MM.1S (cell line): ENCODE results near the gene FNTB.

Experiments used
- DNase-seq: peaks from one replicate; pipeline ENCODE4 v3.0.0-alpha.2; 2015
- H2AFZ ChIP-seq: fragments of 300-600 bp; sonication (generic); 2 replicates; pipeline ENCODE4 v1.6.0; 2016; ENCODE audit warnings: antibody characterized with exemption, low read length
- H3F3A ChIP-seq: fragments of 300-600 bp; sonication (generic); 2 replicates; pipeline ENCODE4 v1.6.1; 2016; ENCODE audit warnings: mild to moderate bottlenecking, antibody characterized with exemption, low read length, moderate library complexity, mixed read lengths; ENCODE audit not compliant: insufficient read depth
- H3K27ac ChIP-seq: fragments of 300-600 bp; sonication (generic); 2 replicates; pipeline ENCODE4 v1.5.1; 2016; ENCODE audit warnings: mild to moderate bottlenecking, low read length
- H3K27me3 ChIP-seq: fragments of 300-600 bp; sonication (generic); replicated peaks from 2 replicates; pipeline ENCODE4 v1.6.0; 2016; ENCODE audit warnings: low read length; ENCODE audit not compliant: insufficient read depth
- H3K36me3 ChIP-seq: fragments of 300-600 bp; sonication (generic); replicated peaks from 2 replicates; pipeline ENCODE4 v1.6.1; 2016; ENCODE audit warnings: mild to moderate bottlenecking, low read length, mixed read lengths; ENCODE audit not compliant: insufficient read depth
- H3K4me1 ChIP-seq: fragments of 300-600 bp; sonication (generic); 2 replicates; pipeline ENCODE4 v1.6.1; 2016; ENCODE audit warnings: low read length, mixed read lengths
- H3K4me2 ChIP-seq: fragments of 300-600 bp; sonication (generic); 2 replicates; pipeline ENCODE4 v1.6.0; 2016; ENCODE audit warnings: low read depth, low read length
- H3K4me3 ChIP-seq: fragments of 300-600 bp; sonication (generic); 2 replicates; pipeline ENCODE4 v1.5.1; 2016; ENCODE audit warnings: low read length, mixed read lengths
- H3K79me2 ChIP-seq: fragments of 300-600 bp; sonication (generic); 2 replicates; pipeline ENCODE4 v1.6.1; 2016; ENCODE audit warnings: mixed run types, low read length, mixed read lengths
- H3K9ac ChIP-seq: fragments of 300-600 bp; sonication (generic); 2 replicates; pipeline ENCODE4 v1.6.1; 2016; ENCODE audit warnings: low read length, mixed read lengths
- H3K9me2 ChIP-seq: fragments of 300-600 bp; sonication (generic); replicated peaks from 2 replicates; pipeline ENCODE4 v1.6.1; 2016; ENCODE audit warnings: mild to moderate bottlenecking, low read length, mixed read lengths; ENCODE audit not compliant: insufficient read depth
- H3K9me3 ChIP-seq: fragments of 300-600 bp; sonication (generic); replicated peaks from 2 replicates; pipeline ENCODE4 v1.6.1; 2016; ENCODE audit warnings: mild to moderate bottlenecking, low read length, mixed read lengths; ENCODE audit not compliant: insufficient read depth
- H4K20me1 ChIP-seq: fragments of 300-600 bp; sonication (generic); 2 replicates; pipeline ENCODE4 v1.6.1; 2016; ENCODE audit warnings: mild to moderate bottlenecking, low read length, moderate library complexity, mixed read lengths; ENCODE audit not compliant: insufficient read depth
- EZH2 ChIP-seq: fragments of 300-600 bp; sonication (generic); optimal IDR thresholded peaks from 2 replicates; pipeline ENCODE3; 2017; ENCODE audit warnings: low read depth, mild to moderate bottlenecking, antibody characterized with exemption, low read length, mixed read lengths
- EZH2phosphoT487 ChIP-seq: fragments of 300-600 bp; sonication (generic); IDR thresholded peaks from 2 replicates; pipeline ENCODE4 v1.6.1; 2018; ENCODE audit warnings: antibody characterized with exemption, low read length
- TF ChIP-seq, protein P1 (sequence below): fragments of 300-600 bp; sonication (generic); IDR thresholded peaks from 2 replicates; pipeline ENCODE4 v1.5.1; 2016; ENCODE audit warnings: antibody characterized with exemption, low read length, mixed read lengths

Gene FNTB

DNA sequence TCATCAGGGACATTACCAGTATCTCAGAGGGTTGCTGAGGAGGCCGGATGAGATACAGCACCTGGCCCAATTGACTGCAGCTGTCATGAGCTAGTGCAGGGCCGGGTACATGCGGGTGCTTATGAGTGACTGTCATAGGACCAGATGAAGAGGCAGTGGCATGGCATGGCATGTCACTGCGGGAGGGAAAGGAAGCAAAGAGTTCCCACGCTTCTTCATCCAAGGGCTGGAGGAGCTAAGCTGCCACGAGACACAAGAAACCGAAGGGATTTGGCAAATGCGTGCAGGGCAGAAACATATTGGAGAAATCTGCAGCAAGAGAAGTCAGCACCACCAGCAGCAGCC, 33.4 kb upstream of the FNTB start:
- Histone ChIP-seq H3K9ac (no peak overlapping the region), H4K20me1 (no peaks in the 10 kb centered on the region), H3F3A (no peaks in the 10 kb centered on the region), H3K27me3 (no peaks in the 10 kb centered on the region), H3K9me3 (no peaks in the 10 kb centered on the region), H3K79me2 (no peaks in the 10 kb centered on the region), H3K4me2 (no peak overlapping the region), H3K4me3 (no peak overlapping the region), H3K27ac (no peak overlapping the region), H2AFZ (no peak overlapping the region), H3K9me2 (no peaks in the 10 kb centered on the region), H3K36me3 (no peaks in the 10 kb centered on the region), H3K4me1 (no peaks in the 10 kb centered on the region)
- no peak for DNase-seq
- TF ChIP-seq, protein P1, sequence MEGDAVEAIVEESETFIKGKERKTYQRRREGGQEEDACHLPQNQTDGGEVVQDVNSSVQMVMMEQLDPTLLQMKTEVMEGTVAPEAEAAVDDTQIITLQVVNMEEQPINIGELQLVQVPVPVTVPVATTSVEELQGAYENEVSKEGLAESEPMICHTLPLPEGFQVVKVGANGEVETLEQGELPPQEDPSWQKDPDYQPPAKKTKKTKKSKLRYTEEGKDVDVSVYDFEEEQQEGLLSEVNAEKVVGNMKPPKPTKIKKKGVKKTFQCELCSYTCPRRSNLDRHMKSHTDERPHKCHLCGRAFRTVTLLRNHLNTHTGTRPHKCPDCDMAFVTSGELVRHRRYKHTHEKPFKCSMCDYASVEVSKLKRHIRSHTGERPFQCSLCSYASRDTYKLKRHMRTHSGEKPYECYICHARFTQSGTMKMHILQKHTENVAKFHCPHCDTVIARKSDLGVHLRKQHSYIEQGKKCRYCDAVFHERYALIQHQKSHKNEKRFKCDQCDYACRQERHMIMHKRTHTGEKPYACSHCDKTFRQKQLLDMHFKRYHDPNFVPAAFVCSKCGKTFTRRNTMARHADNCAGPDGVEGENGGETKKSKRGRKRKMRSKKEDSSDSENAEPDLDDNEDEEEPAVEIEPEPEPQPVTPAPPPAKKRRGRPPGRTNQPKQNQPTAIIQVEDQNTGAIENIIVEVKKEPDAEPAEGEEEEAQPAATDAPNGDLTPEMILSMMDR = no peak
- no peak for TF ChIP-seq EZH2
- no peak for TF ChIP-seq EZH2phosphoT487

GRCh38 chr14:64953661-64954060, 33.0 kb upstream of the FNTB start:
- H3K9me3 ChIP-seq = no peaks in the 10 kb centered on the region
- no peaks in the 10 kb centered on the region for H3K9me2 ChIP-seq
- H3K79me2 ChIP-seq = no peaks in the 10 kb centered on the region
- H3K36me3 ChIP-seq = no peaks in the 10 kb centered on the region
- no peak overlapping the region for H3K9ac ChIP-seq
- H3K4me2 ChIP-seq = no peak overlapping the region
- no peak overlapping the region for H3K4me3 ChIP-seq
- no peak for DNase-seq
- H4K20me1 ChIP-seq = no peaks in the 10 kb centered on the region
- H2AFZ ChIP-seq = no peak overlapping the region
- TF ChIP-seq EZH2 (no peak), EZH2phosphoT487 (no peak)
- TF ChIP-seq, protein P1 = no peak
- no peaks in the 10 kb centered on the region for H3K27me3 ChIP-seq
- H3F3A ChIP-seq = no peaks in the 10 kb centered on the region
- H3K4me1 ChIP-seq = no peaks in the 10 kb centered on the region
- H3K27ac ChIP-seq = no peak overlapping the region

DNA sequence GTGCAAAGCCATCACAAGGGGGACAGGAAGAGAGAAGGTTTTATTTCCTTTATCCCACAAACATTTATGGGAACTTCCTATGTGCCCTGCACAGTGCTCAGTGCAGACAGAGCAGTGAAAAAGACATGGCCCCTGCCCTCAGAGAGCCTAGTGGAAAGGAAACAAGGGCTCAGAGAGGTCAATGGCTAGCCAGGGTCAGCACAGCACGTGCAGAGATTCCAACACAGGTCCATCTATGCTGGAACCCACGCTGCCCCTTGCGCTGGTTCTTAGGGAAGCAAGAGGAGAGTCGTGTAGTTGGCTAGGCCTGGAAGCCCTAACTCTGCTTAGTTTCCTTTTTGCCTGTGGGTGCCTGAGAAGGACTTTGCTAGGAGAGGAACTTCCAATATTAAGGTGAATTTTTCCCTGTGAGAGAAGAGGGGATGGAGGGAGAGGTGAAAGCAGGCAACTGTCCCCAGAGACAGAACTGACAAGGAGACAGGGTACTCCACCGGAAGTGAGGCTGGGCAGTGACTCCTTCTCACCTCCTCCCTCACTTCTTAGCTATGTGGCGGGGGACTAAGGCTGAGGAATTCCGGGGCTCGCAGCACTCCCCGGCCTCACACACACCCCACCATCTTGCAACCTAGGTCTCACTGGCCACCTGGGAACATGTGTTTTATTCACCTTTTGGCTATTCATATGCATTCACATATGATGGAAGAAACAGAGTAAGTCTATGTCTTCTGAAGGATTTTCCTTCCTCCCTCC, 32.0 kb upstream of the FNTB start:
- no peak overlapping the region for H3K27ac ChIP-seq

More for the DNA sequence above, 32.0 kb upstream of the FNTB start:
- H3K36me3 ChIP-seq = no peaks in the 10 kb centered on the region
- no peak overlapping the region for H3K4me2 ChIP-seq
- H4K20me1 ChIP-seq = no peaks in the 10 kb centered on the region
- no peaks in the 10 kb centered on the region for H3F3A ChIP-seq
- TF ChIP-seq EZH2phosphoT487 (no peak), EZH2 (no peak)
- TF ChIP-seq, protein P1 = no peak
- no peak for DNase-seq
- no peaks in the 10 kb centered on the region for H3K4me1 ChIP-seq
- H3K9me3 ChIP-seq = no peaks in the 10 kb centered on the region
- no peak overlapping the region for H3K9ac ChIP-seq
- no peaks in the 10 kb centered on the region for H3K27me3 ChIP-seq
- no peaks in the 10 kb centered on the region for H3K79me2 ChIP-seq
- no peaks in the 10 kb centered on the region for H3K9me2 ChIP-seq
- H2AFZ ChIP-seq = no peak overlapping the region
- no peak overlapping the region for H3K4me3 ChIP-seq
